Stimulated activated CD4-positive, alpha-beta T cell treated with anti-CD3 and anti-CD28 coated beads, Interleukin-15, amount 100 ng/mL, for 48 hours (primary cell): ENCODE measurements around the gene NOSIP.

Experiments used
- DNase-seq, 2 donors: peaks; one replicate each; pipeline ENCODE4 v3.0.0-alpha.2; 2020; ENCODE audit warnings: low read depth in 2 of 2

Gene NOSIP

GRCh38 chr19:49507803-49508494 lies 72.4 kb downstream of the NOSIP start:
- no peak for DNase-seq

GRCh38 chr19:49506575-49507105 lies 73.7 kb downstream of the NOSIP start:
- DNase-seq, result peak in 1 of 2 donors; percentile 70
